SK-N-SH treated with all-trans-retinoic acid at 6 μM for 48 hours (cell line): ENCODE measurements around the gene LRRC28.

Source experiments
- ARNTL ChIP-seq: fragments of 450-650 bp; formaldehyde crosslinking; IDR thresholded peaks from 2 replicates; pipeline ENCODE4 v1.5.0; 2020; ENCODE audit warnings: low read depth, mild to moderate bottlenecking, moderate library complexity, borderline replicate concordance
- BACH2 ChIP-seq: fragments of 250-450 bp; sonication (Bioruptor Pico); IDR thresholded peaks from 2 replicates; pipeline ENCODE4 v1.9.0; 2021; ENCODE audit warnings: mild to moderate bottlenecking, borderline replicate concordance
- PPARA ChIP-seq: fragments of 250-450 bp; sonication (Bioruptor Pico); IDR thresholded peaks from 2 replicates; pipeline ENCODE4 v1.5.0; 2020; ENCODE audit warnings: mild to moderate bottlenecking, borderline replicate concordance
- SNAI2 ChIP-seq: fragments of 250-450 bp; sonication (Bioruptor Pico); IDR thresholded peaks from 2 replicates; pipeline ENCODE4 v1.5.0; 2020; ENCODE audit warnings: mild to moderate bottlenecking, moderate library complexity
- TOX ChIP-seq: fragments of 250-450 bp; sonication (Bioruptor Pico); IDR thresholded peaks from 2 replicates; pipeline ENCODE4 v1.8.0; 2021; ENCODE audit warnings: mild to moderate bottlenecking, moderate library complexity, borderline replicate concordance
- ZC3H10 ChIP-seq: fragments of 250-450 bp; sonication (Bioruptor Pico); IDR thresholded peaks from 2 replicates; pipeline ENCODE4 v1.5.1; 2021; ENCODE audit warnings: mild to moderate bottlenecking, moderate library complexity
- TF ChIP-seq, protein P1 (sequence below): fragments of 250-450 bp; sonication (Bioruptor Pico); IDR thresholded peaks from 2 replicates; pipeline ENCODE4 v1.8.0; 2020; ENCODE audit warnings: mild to moderate bottlenecking, moderate library complexity, borderline replicate concordance
- TF ChIP-seq, protein P2 (sequence below): fragments of 250-450 bp; sonication (Bioruptor Pico); IDR thresholded peaks from 2 replicates; pipeline ENCODE4 v1.5.1; 2020; ENCODE audit warnings: low read depth, mild to moderate bottlenecking, moderate library complexity

DNA sequence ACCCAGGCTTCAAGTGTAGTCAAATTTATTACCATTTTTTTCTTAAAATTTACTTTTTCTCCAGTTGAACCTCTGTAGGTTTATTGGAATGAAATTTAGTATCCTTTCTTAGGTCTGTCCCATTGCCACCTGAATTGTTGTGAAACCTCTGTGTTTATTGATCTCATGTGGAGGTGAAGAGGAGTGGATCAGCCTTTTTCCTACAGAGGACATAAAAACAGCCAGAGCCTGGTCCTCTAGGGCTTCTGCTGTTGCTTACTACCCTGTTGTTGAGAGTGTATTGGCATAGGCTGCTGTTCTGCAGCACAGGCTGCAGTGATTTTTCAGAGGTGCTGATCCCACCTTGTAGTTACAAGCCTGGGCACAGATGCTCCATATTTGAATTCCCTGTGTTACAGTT lies 44.6 kb downstream of the LRRC28 start:
- TF ChIP-seq PPARA (CRISPR knock-in tag) (no peak), ARNTL (no peak), BACH2 (no peak), TOX (CRISPR knock-in tag) (no peak), ZC3H10 (no peak), SNAI2 (no peak)
- TF ChIP-seq, protein P1, sequence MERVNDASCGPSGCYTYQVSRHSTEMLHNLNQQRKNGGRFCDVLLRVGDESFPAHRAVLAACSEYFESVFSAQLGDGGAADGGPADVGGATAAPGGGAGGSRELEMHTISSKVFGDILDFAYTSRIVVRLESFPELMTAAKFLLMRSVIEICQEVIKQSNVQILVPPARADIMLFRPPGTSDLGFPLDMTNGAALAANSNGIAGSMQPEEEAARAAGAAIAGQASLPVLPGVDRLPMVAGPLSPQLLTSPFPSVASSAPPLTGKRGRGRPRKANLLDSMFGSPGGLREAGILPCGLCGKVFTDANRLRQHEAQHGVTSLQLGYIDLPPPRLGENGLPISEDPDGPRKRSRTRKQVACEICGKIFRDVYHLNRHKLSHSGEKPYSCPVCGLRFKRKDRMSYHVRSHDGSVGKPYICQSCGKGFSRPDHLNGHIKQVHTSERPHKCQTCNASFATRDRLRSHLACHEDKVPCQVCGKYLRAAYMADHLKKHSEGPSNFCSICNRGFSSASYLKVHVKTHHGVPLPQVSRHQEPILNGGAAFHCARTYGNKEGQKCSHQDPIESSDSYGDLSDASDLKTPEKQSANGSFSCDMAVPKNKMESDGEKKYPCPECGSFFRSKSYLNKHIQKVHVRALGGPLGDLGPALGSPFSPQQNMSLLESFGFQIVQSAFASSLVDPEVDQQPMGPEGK (CRISPR knock-in tag), result no peak
- TF ChIP-seq, protein P2, sequence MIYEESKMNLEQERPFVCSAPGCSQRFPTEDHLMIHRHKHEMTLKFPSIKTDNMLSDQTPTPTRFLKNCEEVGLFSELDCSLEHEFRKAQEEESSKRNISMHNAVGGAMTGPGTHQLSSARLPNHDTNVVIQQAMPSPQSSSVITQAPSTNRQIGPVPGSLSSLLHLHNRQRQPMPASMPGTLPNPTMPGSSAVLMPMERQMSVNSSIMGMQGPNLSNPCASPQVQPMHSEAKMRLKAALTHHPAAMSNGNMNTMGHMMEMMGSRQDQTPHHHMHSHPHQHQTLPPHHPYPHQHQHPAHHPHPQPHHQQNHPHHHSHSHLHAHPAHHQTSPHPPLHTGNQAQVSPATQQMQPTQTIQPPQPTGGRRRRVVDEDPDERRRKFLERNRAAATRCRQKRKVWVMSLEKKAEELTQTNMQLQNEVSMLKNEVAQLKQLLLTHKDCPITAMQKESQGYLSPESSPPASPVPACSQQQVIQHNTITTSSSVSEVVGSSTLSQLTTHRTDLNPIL (CRISPR knock-in tag), result no peak
